WTC11 (cell line): ENCODE results near the gene SENP1. TPM values are rescaled to one million over a fixed set of nuclear protein-coding genes. Genes with fewer than 3 reads are reported as not detected.

Experiments
- ATAC-seq: fragments of 200-7000 bp; cut with Tn5 transposase; 2 replicates; pipeline ENCODE4 v1.10.0; 2021; ENCODE audit warnings: mild to moderate bottlenecking, moderate library complexity
- CTCF ChIA-PET: fragments of 300-600 bp; sonication (Branson Sonifier 250); formaldehyde crosslinking; loops from one replicate; lab custom pipeline; 2021; ENCODE audit warnings: antibody characterized with exemption; lab: Charles Lee
- POLR2A ChIA-PET: fragments of 350-600 bp; sonication (Branson Sonifier 250); formaldehyde crosslinking; loops from one replicate; lab custom pipeline; 2021; ENCODE audit warnings: antibody characterized with exemption; lab: Charles Lee
- DNase-seq: peaks from one replicate; pipeline ENCODE4 v3.0.0; 2021; ENCODE audit warnings: low spot score
- H3K27ac Mint-ChIP-seq: 2 replicates; pipeline ENCODE4 v1.8.0; 2021; ENCODE audit warnings: mixed read lengths
- H3K27me3 Mint-ChIP-seq: 2 replicates; pipeline ENCODE4 v1.8.0; 2021; ENCODE audit warnings: low read depth, mild to moderate bottlenecking, moderate library complexity, mixed read lengths
- H3K36me3 Mint-ChIP-seq: 2 replicates; pipeline ENCODE4 v1.8.0; 2021; ENCODE audit warnings: mixed read lengths
- H3K4me1 Mint-ChIP-seq: 2 replicates; pipeline ENCODE4 v1.8.0; 2022; ENCODE audit warnings: mixed read lengths
- H3K4me3 Mint-ChIP-seq: 2 replicates; pipeline ENCODE4 v1.8.0; 2021; ENCODE audit warnings: mild to moderate bottlenecking, moderate library complexity, mixed read lengths
- H3K9me3 Mint-ChIP-seq: 2 replicates; pipeline ENCODE4 v1.8.0; 2021; ENCODE audit warnings: mixed read lengths
- ATF1 ChIP-seq: sonication (generic); formaldehyde crosslinking; IDR thresholded peaks from 2 replicates; pipeline ENCODE4 v1.8.1; 2023; ENCODE audit warnings: mild to moderate bottlenecking, moderate library complexity, missing genetic modification reagents
- CREM ChIP-seq: sonication (generic); formaldehyde crosslinking; IDR thresholded peaks from 2 replicates; pipeline ENCODE4 v1.8.1; 2022; ENCODE audit warnings: mild to moderate bottlenecking, missing genetic modification reagents, moderate library complexity
- E2F4 ChIP-seq: sonication (generic); formaldehyde crosslinking; IDR thresholded peaks from 2 replicates; pipeline ENCODE4 v1.8.1; 2022; ENCODE audit warnings: low read depth, mild to moderate bottlenecking, moderate library complexity, missing genetic modification reagents, borderline replicate concordance
- ELF4 ChIP-seq: sonication (generic); formaldehyde crosslinking; IDR thresholded peaks from 2 replicates; pipeline ENCODE4 v1.8.1; 2022; ENCODE audit warnings: low read depth, mild to moderate bottlenecking, moderate library complexity, missing genetic modification reagents
- ERG ChIP-seq: fragments of 250-450 bp; sonication (Bioruptor Pico); IDR thresholded peaks from 2 replicates; pipeline ENCODE4 v1.8.0; 2021; ENCODE audit warnings: mild to moderate bottlenecking
- ETV6 ChIP-seq: sonication (generic); formaldehyde crosslinking; IDR thresholded peaks from 2 replicates; pipeline ENCODE4 v1.8.1; 2022; ENCODE audit warnings: mild to moderate bottlenecking, missing genetic modification reagents
- FOXP1 ChIP-seq: sonication (generic); formaldehyde crosslinking; IDR thresholded peaks from 2 replicates; pipeline ENCODE4 v1.8.0; 2022; ENCODE audit warnings: missing genetic modification reagents, mild to moderate bottlenecking, moderate library complexity, borderline replicate concordance
- FOXP4 ChIP-seq: sonication (generic); formaldehyde crosslinking; IDR thresholded peaks from 2 replicates; pipeline ENCODE4 v1.8.0; 2022; ENCODE audit warnings: mild to moderate bottlenecking, missing genetic modification reagents
- GRHL2 ChIP-seq: fragments of 250-450 bp; sonication (Bioruptor Pico); IDR thresholded peaks from 2 replicates; pipeline ENCODE4 v1.8.0; 2022; ENCODE audit warnings: mild to moderate bottlenecking, moderate library complexity; ENCODE audit not compliant: insufficient replicate concordance, severe bottlenecking
- IRF2 ChIP-seq: sonication (generic); formaldehyde crosslinking; IDR thresholded peaks from 2 replicates; pipeline ENCODE4 v1.8.0; 2022; ENCODE audit warnings: low read depth, missing genetic modification reagents, borderline replicate concordance
- KAT7 ChIP-seq: sonication (generic); formaldehyde crosslinking; IDR thresholded peaks from 2 replicates; pipeline ENCODE4 v1.8.1; 2023; ENCODE audit warnings: missing genetic modification reagents, mild to moderate bottlenecking, borderline replicate concordance
- MAX ChIP-seq: sonication (generic); formaldehyde crosslinking; IDR thresholded peaks from 2 replicates; pipeline ENCODE4 v1.8.0; 2022; ENCODE audit warnings: mild to moderate bottlenecking, missing genetic modification reagents
- NR3C1 ChIP-seq: sonication (generic); formaldehyde crosslinking; conservative IDR thresholded peaks from 2 replicates; pipeline ENCODE4 v1.8.1; 2023; ENCODE audit warnings: low read depth, mild to moderate bottlenecking, missing genetic modification reagents
- PREB ChIP-seq: sonication (generic); formaldehyde crosslinking; IDR thresholded peaks from 2 replicates; pipeline ENCODE4 v1.8.1; 2022; ENCODE audit warnings: mild to moderate bottlenecking, missing genetic modification reagents, moderate library complexity, borderline replicate concordance
- RELA ChIP-seq: sonication (generic); formaldehyde crosslinking; IDR thresholded peaks from 2 replicates; pipeline ENCODE4 v1.8.1; 2022; ENCODE audit warnings: missing genetic modification reagents, mild to moderate bottlenecking, borderline replicate concordance
- SOX15 ChIP-seq: fragments of 250-450 bp; sonication (Bioruptor Pico); IDR thresholded peaks from 2 replicates; pipeline ENCODE4 v1.9.0; 2021; ENCODE audit warnings: mild to moderate bottlenecking
- TEAD1 ChIP-seq: sonication (generic); formaldehyde crosslinking; IDR thresholded peaks from 2 replicates; pipeline ENCODE4 v1.8.0; 2022; ENCODE audit warnings: mild to moderate bottlenecking, missing genetic modification reagents
- USF1 ChIP-seq: sonication (generic); formaldehyde crosslinking; IDR thresholded peaks from 2 replicates; pipeline ENCODE4 v1.8.0; 2022; ENCODE audit warnings: mild to moderate bottlenecking, missing genetic modification reagents
- USF2 ChIP-seq: sonication (generic); formaldehyde crosslinking; IDR thresholded peaks from 2 replicates; pipeline ENCODE4 v1.8.1; 2023; ENCODE audit warnings: mild to moderate bottlenecking, missing genetic modification reagents, moderate library complexity
- ZNF263 ChIP-seq: sonication (generic); formaldehyde crosslinking; IDR thresholded peaks from 2 replicates; pipeline ENCODE4 v1.8.1; 2022; ENCODE audit warnings: low read depth, mild to moderate bottlenecking, moderate library complexity, missing genetic modification reagents
- total RNA-seq: library from RNA; stranded (reverse); gene quantifications from 3 replicates; pipeline ENCODE4 v1.2.3, GENCODE V29; 2021

Gene SENP1
- total RNA-seq, 1 experiment from 2014 or later: 20.4 TPM

GRCh38 chr12:48067250-48067938 is 38.5 kb downstream of the SENP1 start:
- no peak for ATAC-seq
- no peak overlapping the region for H3K27ac Mint-ChIP-seq
- DNase-seq: no peak
- H3K4me3 Mint-ChIP-seq: no peak overlapping the region
- ChIA-PET CTCF (no interaction called here), POLR2A (no interaction called here)
- TF ChIP-seq ERG (CRISPR knock-in tag): no peak
- no peak for TF ChIP-seq MAX
- TF ChIP-seq PREB (CRISPR knock-in tag): no peak
- no peak for TF ChIP-seq GRHL2 (CRISPR knock-in tag)
- H3K27me3 Mint-ChIP-seq: no peaks in the 10 kb centered on the region
- peaks cover 43% of the 10 kb centered on the region for H3K36me3 Mint-ChIP-seq
- H3K4me1 Mint-ChIP-seq: 0 out of 2 replicates have a peak, but pooled peaks cover 2% of the 10 kb centered on the region
- no peaks in the 10 kb centered on the region for H3K9me3 Mint-ChIP-seq

GRCh38 chr12:48065041-48065440 is 40.8 kb downstream of the SENP1 start:
- Mint-ChIP-seq H3K27ac (no peak overlapping the region), H3K4me1 (0 out of 2 replicates have a peak, but pooled peaks cover 2% of the 10 kb centered on the region), H3K9me3 (no peaks in the 10 kb centered on the region), H3K36me3 (peaks cover 48% of the 10 kb centered on the region), H3K27me3 (no peaks in the 10 kb centered on the region), H3K4me3 (no peak overlapping the region)
- no peak for DNase-seq
- TF ChIP-seq FOXP4 (CRISPR knock-in tag) (no peak), ETV6 (no peak), E2F4 (CRISPR knock-in tag) (no peak), IRF2 (no peak), CREM (CRISPR knock-in tag) (no peak), RELA (no peak), MAX (no peak), USF2 (CRISPR knock-in tag) (no peak), ATF1 (CRISPR knock-in tag) (no peak), SOX15 (CRISPR knock-in tag) (no peak), ZNF263 (no peak), KAT7 (CRISPR knock-in tag) (no peak), USF1 (no peak), TEAD1 (CRISPR knock-in tag) (no peak), ELF4 (CRISPR knock-in tag) (no peak), FOXP1 (CRISPR knock-in tag) (no peak), NR3C1 (no peak)
- no peak for ATAC-seq
- ChIA-PET POLR2A (no interaction called here), CTCF (no interaction called here)
